H1 (cell line): ENCODE measurements around the gene ALK. TPM values are rescaled to one million over a fixed set of nuclear protein-coding genes. Genes with fewer than 3 reads are reported as not detected.

ENCODE experiments used
- CTCF ChIA-PET: fragments of 300-600 bp; sonication (Branson Sonifier 250); formaldehyde crosslinking; loops from one replicate; lab custom pipeline; 2021; ENCODE audit not compliant: partially characterized antibody; lab: Charles Lee
- POLR2A ChIA-PET: fragments of 300-600 bp; sonication (Branson Sonifier 250); formaldehyde crosslinking; loops from one replicate; lab custom pipeline; 2021; ENCODE audit warnings: inconsistent platforms; ENCODE audit not compliant: partially characterized antibody; lab: Charles Lee
- DNase-seq, 2 experiments: peaks; one replicate each; pipeline versions ENCODE4 v3.0.0 to v3.0.0-alpha.2; 2010 to 2022; ENCODE audit warnings: low spot score in 2 of 2, low read depth in 1 of 2, mixed read lengths in 1 of 2
- FAIRE-seq: peaks from 2 replicates; lab custom pipeline; 2011; peaks lifted over from hg19 to GRCh38; lab: Jason Lieb, UNC
- H2AFZ ChIP-seq: 2 replicates; pipeline ENCODE4 v1.8.1; 2012; ENCODE audit warnings: low read length, inconsistent platforms
- H2AK5ac ChIP-seq: 2 replicates; pipeline ENCODE4 v1.6.1; 2013; ENCODE audit warnings: low read depth, low read length
- H2BK120ac ChIP-seq: replicated peaks from 2 replicates; pipeline ENCODE3; 2013; ENCODE audit warnings: low read depth, low read length, inconsistent platforms
- H2BK12ac ChIP-seq: 2 replicates; pipeline ENCODE4 v1.6.1; 2013; ENCODE audit warnings: low read depth, low read length
- H2BK15ac ChIP-seq: 2 replicates; pipeline ENCODE4 v1.6.1; 2013; ENCODE audit warnings: low read length
- H2BK20ac ChIP-seq: 2 replicates; pipeline ENCODE4 v1.6.1; 2013; ENCODE audit warnings: low read length
- H2BK5ac ChIP-seq: 2 replicates; pipeline ENCODE4 v1.6.1; 2013; ENCODE audit warnings: low read depth, low read length
- H3K14ac ChIP-seq: 2 replicates; pipeline ENCODE4 v1.6.1; 2013; ENCODE audit warnings: inconsistent platforms; ENCODE audit not compliant: insufficient read length
- H3K18ac ChIP-seq: 2 replicates; pipeline ENCODE4 v1.6.1; 2013; ENCODE audit warnings: low read length; ENCODE audit errors: extremely low read depth
- H3K23ac ChIP-seq: 2 replicates; pipeline ENCODE4 v1.6.1; 2013; ENCODE audit warnings: inconsistent platforms; ENCODE audit not compliant: insufficient read length
- H3K23me2 ChIP-seq: 2 replicates; pipeline ENCODE4 v1.6.1; 2013; ENCODE audit warnings: low read depth, low read length
- H3K27ac ChIP-seq: 2 replicates; pipeline ENCODE4 v1.6.1; 2011; ENCODE audit warnings: low read depth, low read length, inconsistent platforms
- H3K27me3 ChIP-seq, 4 experiments: replicated peaks in 1 of 4; 1 replicate in 1 of 4; 2 replicates in 3 of 4; pipeline versions ENCODE4 v1.6.1 to v1.8.1; 2011 to 2013; ENCODE audit warnings: low read length in 3 of 4, mild to moderate bottlenecking in 3 of 4, inconsistent platforms in 2 of 4, mixed read lengths in 2 of 4, moderate library complexity in 1 of 4; ENCODE audit not compliant: control insufficient read depth in 3 of 4, insufficient read depth in 3 of 4; ENCODE audit errors: extremely low read depth in 1 of 4
- H3K36me3 ChIP-seq, 4 experiments: 2 replicates each; pipeline versions ENCODE4 v1.6.1 to v1.8.1; 2011 to 2013; ENCODE audit warnings: mild to moderate bottlenecking in 4 of 4, low read length in 3 of 4, moderate library complexity in 2 of 4, control low read depth in 1 of 4, inconsistent platforms in 1 of 4; ENCODE audit not compliant: insufficient read depth in 4 of 4, control insufficient read depth in 2 of 4
- H3K4ac ChIP-seq: replicated peaks from 2 replicates; pipeline ENCODE3; 2013; ENCODE audit warnings: low read length, low read depth, mixed read lengths, inconsistent platforms; ENCODE audit not compliant: insufficient read length
- H3K4me1 ChIP-seq, 4 experiments: replicated peaks in 1 of 4; 1 replicate in 1 of 4; 2 replicates in 3 of 4; pipeline versions ENCODE4 v1.6.1 to v1.8.1; 2011 to 2013; ENCODE audit warnings: low read length in 3 of 4, inconsistent platforms in 2 of 4, mixed read lengths in 1 of 4; ENCODE audit not compliant: insufficient read depth in 4 of 4, control insufficient read depth in 3 of 4
- H3K4me2 ChIP-seq, 2 experiments: 2 replicates each; pipeline versions ENCODE4 v1.6.1 to v1.8.1; 2011 to 2013; ENCODE audit warnings: low read depth in 2 of 2, low read length in 2 of 2, control low read depth in 1 of 2, inconsistent platforms in 1 of 2, mild to moderate bottlenecking in 1 of 2; ENCODE audit not compliant: insufficient read depth in 1 of 2
- H3K4me3 ChIP-seq, 4 experiments: fragments of 200-600, 300-600 bp in 1 of 4; sonication (generic), shearing (Covaris generic), sonication (Bioruptor Twin) in 1 of 4; 2 replicates each; pipeline versions ENCODE4 v1.5.1 to v1.8.1; 2011 to 2016; ENCODE audit warnings: low read length in 4 of 4, low read depth in 3 of 4, control low read depth in 2 of 4, inconsistent platforms in 2 of 4, mild to moderate bottlenecking in 2 of 4, mixed read lengths in 1 of 4, moderate library complexity in 1 of 4; ENCODE audit not compliant: insufficient read depth in 2 of 4; ENCODE audit errors: extremely low read depth in 1 of 4
- H3K56ac ChIP-seq: replicated peaks from 2 replicates; pipeline ENCODE3; 2013; ENCODE audit warnings: low read depth, mild to moderate bottlenecking, mixed read lengths, low read length, inconsistent platforms; ENCODE audit not compliant: insufficient read length
- H3K79me1 ChIP-seq: 2 replicates; pipeline ENCODE4 v1.6.1; 2013; ENCODE audit warnings: low read depth, low read length, control low read depth
- H3K79me2 ChIP-seq, 2 experiments: 2 replicates each; pipeline versions ENCODE4 v1.6.1 to v1.8.1; 2012 to 2013; ENCODE audit warnings: low read length in 2 of 2, mild to moderate bottlenecking in 2 of 2, inconsistent platforms in 1 of 2; ENCODE audit not compliant: insufficient read depth in 2 of 2, control insufficient read depth in 1 of 2
- H3K9ac ChIP-seq, 4 experiments: replicated peaks in 1 of 4; 1 replicate in 1 of 4; 2 replicates in 3 of 4; pipeline versions ENCODE4 v1.6.1 to v1.8.1; 2011 to 2013; ENCODE audit warnings: low read depth in 3 of 4, low read length in 3 of 4, control low read depth in 2 of 4, mild to moderate bottlenecking in 2 of 4, moderate library complexity in 2 of 4, inconsistent platforms in 1 of 4; ENCODE audit errors: extremely low read depth in 1 of 4
- H3K9me3 ChIP-seq, 2 experiments: 2 replicates each; pipeline versions ENCODE4 v1.6.1 to v1.8.1; 2012 to 2013; ENCODE audit warnings: mild to moderate bottlenecking in 2 of 2, moderate library complexity in 2 of 2, control low read depth in 1 of 2, inconsistent platforms in 1 of 2, low read depth in 1 of 2, low read length in 1 of 2, mixed read lengths in 1 of 2; ENCODE audit not compliant: insufficient read depth in 2 of 2
- H4K20me1 ChIP-seq, 2 experiments: replicated peaks in 1 of 2; 2 replicates each; pipeline versions ENCODE3 to v1.8.1; 2011 to 2013; ENCODE audit warnings: inconsistent platforms in 2 of 2, low read length in 2 of 2, mild to moderate bottlenecking in 1 of 2; ENCODE audit not compliant: insufficient read depth in 2 of 2, control insufficient read depth in 1 of 2
- H4K5ac ChIP-seq: 2 replicates; pipeline ENCODE4 v1.6.1; 2013; ENCODE audit warnings: low read length, low read depth, mixed read lengths, inconsistent platforms; ENCODE audit not compliant: insufficient read length
- H4K8ac ChIP-seq: 2 replicates; pipeline ENCODE4 v1.8.0; 2013; ENCODE audit warnings: mild to moderate bottlenecking, moderate library complexity, low read length, inconsistent platforms; ENCODE audit not compliant: insufficient read depth; ENCODE audit errors: extremely low read depth
- H4K91ac ChIP-seq: replicated peaks from 2 replicates; pipeline ENCODE3; 2013; ENCODE audit warnings: low read length, mixed read lengths, inconsistent platforms; ENCODE audit not compliant: insufficient read length
- CHD1 ChIP-seq: IDR thresholded peaks from 2 replicates; pipeline ENCODE4 v1.6.1; 2012; ENCODE audit warnings: low read depth, low read length, improper control_type of control experiment
- WGBS, 2 experiments: shearing (Covaris generic) in 1 of 2; methylation state at CpG; one replicate each; pipeline versions ENCODE4 v1.1.6 to v1.1.7; 2013 to 2015; ENCODE audit warnings: low lambda C conversion rate in 2 of 2, mixed read lengths in 2 of 2, inconsistent platforms in 1 of 2, low coverage in 1 of 2, missing lambda C conversion rate in 1 of 2; ENCODE audit not compliant: insufficient replicate concordance in 2 of 2, insufficient coverage in 1 of 2, insufficient read length in 1 of 2; ENCODE audit errors: extremely low coverage in 1 of 2, missing lambda C conversion rate in 1 of 2; 5-methylcytosine and 5-hydroxymethylcytosine counted together
- polyA plus RNA-seq, 7 experiments: library from polyadenylated mRNA; depleted of rRNA in 3 of 7; stranded (reverse) in 5 of 7; unstranded in 2 of 7; fragments of >200 nt in 5 of 7; fragments of 200-250 nt in 2 of 7; gene quantifications; 1 replicate in 5 of 7; 2 replicates in 1 of 7; 4 replicates in 1 of 7; pipeline versions ENCODE4 v1.2.1 to v1.2.3, GENCODE V29; 2011 to 2013; ENCODE audit warnings: missing spikeins in 2 of 7, mixed read lengths in 2 of 7
- total RNA-seq: library from RNA; stranded (reverse); fragmentation: NEBNext Ultra II Directional; extraction: Animal tissue kit (Norgen Biotek cat#: 25700); gene quantifications from 2 replicates; pipeline ENCODE4 v1.2.1, GENCODE V29; 2021
- TF ChIP-seq, protein P1 (sequence below): IDR thresholded peaks from 2 replicates; pipeline ENCODE4 v1.6.1; 2011; ENCODE audit warnings: low read length, improper control_type of control experiment

The ALK gene
- total and polyA plus RNA-seq, 2 of the 8 experiments (the other 6 are each of a cell fraction or from before 2014, with no cell fraction given) = 0.02 to 0.09 TPM

DNA sequence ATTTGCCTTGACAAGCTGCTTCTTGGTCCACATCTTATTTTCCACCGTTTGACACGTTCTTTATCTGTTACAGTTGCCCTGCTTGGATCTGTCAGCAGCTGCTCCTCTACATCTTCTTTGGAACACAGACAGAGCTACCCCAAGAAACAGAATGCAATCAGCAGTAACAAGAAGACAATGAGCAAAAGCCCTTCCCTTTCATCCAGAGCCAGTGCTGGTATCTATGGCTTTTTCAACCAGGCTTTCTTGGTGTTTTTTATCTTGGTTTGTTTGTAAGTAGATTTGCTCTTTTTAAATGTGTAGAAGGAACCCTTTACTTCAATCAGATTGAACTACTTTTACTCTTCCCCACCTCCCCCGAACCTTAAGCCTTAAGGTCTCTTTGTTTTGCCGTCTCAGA is 764.3 kb downstream of the ALK start:
- Histone ChIP-seq H3K14ac (no peak overlapping the region), H4K8ac (no peak overlapping the region), H3K56ac (no peak overlapping the region), H2BK12ac (no peak overlapping the region), H3K36me3 (no peaks in the 10 kb centered on the region), H2AK5ac (no peak overlapping the region), H4K91ac (no peak overlapping the region), H4K20me1 (no peaks in the 10 kb centered on the region), H3K9me3 (no peaks in the 10 kb centered on the region), H2BK15ac (no peak overlapping the region), H3K4me3 (no peak overlapping the region), H3K23ac (no peak overlapping the region), H3K4ac (no peak overlapping the region), H3K79me2 (no peaks in the 10 kb centered on the region), H2BK5ac (no peak overlapping the region), H2AFZ (peak overlapping the region; percentile 67; the same call in 1 of the 2 replicates), H3K27ac (no peak overlapping the region), H3K18ac (no peak overlapping the region), H3K79me1 (no peaks in the 10 kb centered on the region), H3K4me1 (peaks cover 0 to 2% (median 0%) of the 10 kb centered on the region in 4 experiments; a peak in 1 of 7 replicates), H3K23me2 (no peaks in the 10 kb centered on the region)
- no peak for FAIRE-seq
- CTCF ChIA-PET = interaction anchor here (0.6 to 1.7 kb wide), 2 partner anchors 36 to 765 kb away, joined by 5 read pairs; no protein-coding TSS in a partner anchor
- WGBS, 2 experiments = 88% methylated on average over 4 of the region's 4 CpGs; no CpG with 5 or more reads in 1 of the 2 experiments
- DNase-seq = no peak
- TF ChIP-seq CHD1 = no peak
- TF ChIP-seq, protein P1, sequence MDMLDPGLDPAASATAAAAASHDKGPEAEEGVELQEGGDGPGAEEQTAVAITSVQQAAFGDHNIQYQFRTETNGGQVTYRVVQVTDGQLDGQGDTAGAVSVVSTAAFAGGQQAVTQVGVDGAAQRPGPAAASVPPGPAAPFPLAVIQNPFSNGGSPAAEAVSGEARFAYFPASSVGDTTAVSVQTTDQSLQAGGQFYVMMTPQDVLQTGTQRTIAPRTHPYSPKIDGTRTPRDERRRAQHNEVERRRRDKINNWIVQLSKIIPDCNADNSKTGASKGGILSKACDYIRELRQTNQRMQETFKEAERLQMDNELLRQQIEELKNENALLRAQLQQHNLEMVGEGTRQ = no peak
- TF ChIP-seq, all 59 proteins: peak for 0
- no peak overlapping the region for H2BK20ac ChIP-seq
- H2BK120ac ChIP-seq = no peak overlapping the region
- H3K9ac ChIP-seq = no peak overlapping the region
- no peak overlapping the region for H4K5ac ChIP-seq
- H3K27me3 ChIP-seq = no peaks in the 10 kb centered on the region
- no peak overlapping the region for H3K4me2 ChIP-seq
- POLR2A ChIA-PET = interaction anchor here (0.7 kb wide), 1 partner anchor 114 kb away, joined by 3 read pairs; no protein-coding TSS in a partner anchor
